GM19324 (cell line): ENCODE results near the gene NEDD4L.
A peak's percentile ranks its signal among the peaks of the same experiment; 100 is the strongest.
"Not testable (repeated sequence)": the region's sequence is repeated elsewhere in the genome, so short reads cannot be mapped to it uniquely, and the experiment has no call there.

Experiments
- ATAC-seq: cut with Tn5 transposase; IDR thresholded peaks from one replicate; pipeline ENCODE4 v1.9.1; 2021; ENCODE audit warnings: mild to moderate bottlenecking, moderate library complexity; ENCODE audit not compliant: unreplicated experiment, low FRiP score

Gene NEDD4L

DNA sequence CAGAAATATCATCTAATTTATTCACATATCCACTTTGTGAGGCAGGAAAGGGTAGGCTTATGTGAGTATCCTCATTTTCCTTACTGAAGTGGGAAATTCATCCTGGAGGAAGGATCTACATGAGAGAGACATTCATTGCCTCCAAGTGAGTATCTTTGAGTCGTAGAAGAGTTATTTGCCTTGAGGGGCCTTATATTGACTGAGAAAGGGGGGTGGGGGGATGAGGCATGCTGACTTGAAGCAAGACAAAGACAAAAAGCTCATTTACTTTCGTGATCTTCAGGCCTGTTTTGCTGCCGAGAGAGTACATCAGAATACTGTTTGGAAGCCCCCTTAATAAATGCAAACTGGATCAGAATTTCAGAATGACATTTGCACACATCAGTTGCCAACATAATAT lies 17.6 kb upstream of the NEDD4L start:
- ATAC-seq = no peak

DNA sequence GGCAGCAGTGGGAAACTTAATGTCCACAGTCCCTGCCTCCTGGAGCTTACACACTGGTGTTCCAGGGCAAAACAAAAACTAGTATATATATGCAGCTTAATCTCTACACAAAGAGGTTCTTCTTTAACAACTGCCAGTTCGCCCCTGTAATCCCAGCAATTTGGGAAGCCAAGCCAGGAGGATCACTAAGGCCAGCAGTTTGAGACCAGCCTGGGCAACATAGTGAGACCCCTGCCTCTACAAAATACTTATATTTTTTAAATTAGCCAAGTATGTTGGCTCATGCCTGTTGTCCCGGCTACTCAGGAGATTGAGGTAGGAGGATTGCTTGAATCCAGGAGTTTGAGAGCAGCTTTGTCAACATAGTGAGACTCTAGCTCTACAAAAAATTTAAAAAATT lies 17.2 kb upstream of the NEDD4L start:
- no peak for ATAC-seq

DNA sequence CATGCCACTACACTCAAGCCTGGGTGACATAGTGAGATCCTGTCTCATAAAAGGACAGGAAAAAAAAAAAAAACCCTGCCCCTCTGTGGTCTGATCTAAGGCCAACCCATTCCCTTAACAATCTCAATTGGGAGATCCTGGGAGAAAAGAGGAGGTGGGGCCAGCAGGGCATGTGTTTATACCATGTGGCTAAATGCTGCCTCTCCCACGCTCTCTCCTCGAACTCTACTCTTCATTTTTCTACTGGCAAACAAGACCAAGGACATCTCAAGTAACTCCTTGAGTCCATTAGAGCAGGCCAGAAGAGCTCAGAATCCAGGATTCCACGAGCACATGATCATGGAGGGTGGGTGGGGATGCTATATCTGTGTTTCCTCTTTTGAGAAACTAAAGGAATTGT lies 16.7 kb upstream of the NEDD4L start:
- no peak for ATAC-seq

DNA sequence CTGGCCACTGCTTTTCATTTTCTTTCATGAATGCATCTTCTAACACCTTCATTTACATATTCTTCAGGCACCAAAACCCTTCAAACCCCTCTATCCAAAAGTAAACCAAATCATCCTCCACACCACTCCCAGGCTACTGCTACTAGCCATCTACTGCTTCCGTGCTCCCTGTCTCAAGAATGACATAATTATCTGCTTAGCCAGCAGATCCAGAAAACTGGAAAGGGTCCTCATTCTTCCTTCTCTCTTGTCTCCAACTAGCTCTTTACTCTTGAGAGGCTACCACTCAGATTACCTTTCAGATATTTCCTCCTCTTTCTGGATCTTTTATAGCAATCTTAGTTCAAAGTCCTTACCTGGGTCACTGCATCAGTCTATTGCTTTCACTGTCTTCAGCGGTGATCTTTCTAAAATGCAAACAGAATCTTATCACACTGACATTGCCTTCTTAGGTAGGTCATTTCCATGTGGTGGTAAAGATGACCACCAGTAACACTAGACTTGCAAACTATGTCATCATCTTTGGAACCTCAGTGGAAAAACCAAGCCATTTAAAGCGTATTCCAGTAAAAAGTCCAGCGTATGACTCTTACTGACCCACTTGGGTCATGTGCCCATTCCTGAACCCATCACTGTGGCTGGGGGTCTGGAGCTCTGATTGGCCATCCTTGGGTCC lies 15.8 kb upstream of the NEDD4L start:
- no peak for ATAC-seq

DNA sequence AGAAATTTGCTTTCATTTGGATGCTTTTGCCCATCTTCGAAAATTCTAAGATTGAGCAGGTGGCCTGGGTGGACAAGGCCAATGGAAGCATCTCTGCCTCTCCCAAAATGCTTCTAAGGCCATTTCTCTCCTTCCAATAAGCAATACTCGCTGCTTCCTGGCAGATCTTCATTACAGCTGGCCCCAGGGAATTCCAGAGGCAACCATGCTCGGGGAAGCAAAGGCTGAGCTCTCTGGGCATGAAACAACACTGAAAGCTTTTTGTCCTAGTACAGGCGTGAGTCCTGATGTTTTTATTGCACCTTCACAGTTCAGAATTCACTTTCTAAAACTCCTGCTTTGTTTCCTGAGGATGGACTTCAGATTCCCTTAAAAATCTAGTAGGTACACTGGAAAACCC lies 11.8 kb upstream of the NEDD4L start:
- ATAC-seq = no peak

DNA sequence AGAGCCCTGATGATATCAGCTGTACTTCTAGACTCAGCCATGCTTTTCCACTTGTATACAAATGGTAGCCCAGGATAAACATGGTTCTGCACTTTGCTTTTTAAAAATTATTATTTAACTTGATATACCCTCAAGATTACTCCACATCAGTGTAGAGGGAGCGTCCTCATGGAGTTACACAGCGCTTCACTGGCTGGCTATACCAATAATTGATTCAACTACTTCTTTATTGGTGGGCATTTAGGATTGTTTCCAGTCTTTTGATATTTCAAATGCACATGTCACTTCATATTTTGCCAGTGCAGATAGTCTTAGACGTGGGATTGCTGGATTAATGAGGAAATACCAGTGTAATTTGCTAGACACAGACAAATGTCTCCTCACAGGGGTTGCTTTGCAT lies 10.8 kb upstream of the NEDD4L start:
- no peak for ATAC-seq

DNA sequence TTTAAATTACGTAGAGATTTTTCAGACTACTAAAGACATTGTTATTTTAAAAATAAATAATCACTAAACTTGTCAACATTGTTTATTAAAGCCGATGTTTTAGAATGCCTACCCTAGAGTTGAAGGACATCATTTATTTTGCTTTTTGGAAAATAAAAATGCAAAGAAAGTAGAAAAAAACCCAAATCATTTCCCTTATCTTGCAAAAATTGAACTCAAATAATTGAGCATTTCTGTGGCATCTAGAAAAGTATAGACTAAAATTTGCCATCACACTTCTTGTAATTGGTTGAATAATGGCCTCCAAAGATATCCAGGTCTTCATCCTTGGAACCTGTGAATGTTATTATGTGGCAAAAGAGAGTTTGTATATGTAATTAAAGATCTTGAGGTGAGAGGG lies 9.7 kb upstream of the NEDD4L start:
- ATAC-seq = no peak

DNA sequence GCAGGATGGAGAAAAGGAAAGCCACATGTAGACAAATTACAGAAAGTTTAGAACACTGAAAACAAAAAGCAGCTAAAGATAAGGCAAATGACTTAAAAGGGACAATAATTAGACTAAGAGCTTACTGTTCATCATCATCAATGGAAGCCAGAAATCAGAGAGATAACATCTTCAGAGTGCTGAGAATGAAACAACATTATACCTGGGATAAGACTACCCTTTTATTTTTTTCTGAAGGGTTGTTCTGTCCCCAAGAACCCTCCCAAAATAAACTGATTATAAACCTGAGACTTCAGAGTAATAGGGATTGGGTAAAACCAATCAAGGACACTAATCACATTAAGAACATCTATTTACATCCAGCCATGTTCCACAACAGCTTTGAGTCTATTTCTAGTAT lies 6.9 kb upstream of the NEDD4L start:
- no peak for ATAC-seq

DNA sequence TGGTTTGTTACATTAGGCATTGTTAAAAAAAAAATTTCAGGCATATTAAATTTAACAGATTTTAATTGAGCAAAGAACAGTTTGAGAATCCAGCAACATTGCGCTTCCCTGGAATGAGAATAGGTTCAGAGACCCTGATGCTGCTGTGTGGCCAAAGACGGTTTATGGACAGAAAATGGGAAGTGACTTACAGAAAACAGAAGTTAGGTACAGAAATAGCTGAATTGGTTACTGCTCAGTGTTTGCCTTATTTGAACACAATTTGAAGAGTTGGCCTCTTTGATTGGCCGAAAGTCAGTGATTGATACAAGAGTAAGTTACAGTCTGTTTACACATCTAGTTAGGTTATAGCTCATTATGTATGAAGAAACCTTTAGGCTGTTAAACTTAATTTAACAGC lies 6.0 kb upstream of the NEDD4L start:
- no peak for ATAC-seq

DNA sequence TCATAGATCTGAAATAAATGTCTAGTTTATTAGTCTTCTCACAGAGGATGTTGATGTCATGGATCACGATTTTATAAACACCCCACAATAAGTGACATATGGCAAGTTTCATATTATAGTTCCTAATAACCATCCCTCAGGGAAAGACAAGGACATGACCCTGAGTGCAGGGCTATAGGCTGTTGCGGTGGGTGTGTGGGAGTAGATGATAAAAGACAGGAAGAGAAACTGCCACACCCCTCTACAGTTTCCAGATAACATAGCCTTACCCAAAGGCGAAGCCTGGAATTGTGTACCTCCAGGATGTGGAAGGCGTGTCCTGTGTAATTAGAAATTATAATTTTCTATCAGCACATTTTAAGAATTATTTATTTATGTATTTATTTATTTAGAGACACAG lies 2.4 kb upstream of the NEDD4L start:
- ATAC-seq = no peak

DNA sequence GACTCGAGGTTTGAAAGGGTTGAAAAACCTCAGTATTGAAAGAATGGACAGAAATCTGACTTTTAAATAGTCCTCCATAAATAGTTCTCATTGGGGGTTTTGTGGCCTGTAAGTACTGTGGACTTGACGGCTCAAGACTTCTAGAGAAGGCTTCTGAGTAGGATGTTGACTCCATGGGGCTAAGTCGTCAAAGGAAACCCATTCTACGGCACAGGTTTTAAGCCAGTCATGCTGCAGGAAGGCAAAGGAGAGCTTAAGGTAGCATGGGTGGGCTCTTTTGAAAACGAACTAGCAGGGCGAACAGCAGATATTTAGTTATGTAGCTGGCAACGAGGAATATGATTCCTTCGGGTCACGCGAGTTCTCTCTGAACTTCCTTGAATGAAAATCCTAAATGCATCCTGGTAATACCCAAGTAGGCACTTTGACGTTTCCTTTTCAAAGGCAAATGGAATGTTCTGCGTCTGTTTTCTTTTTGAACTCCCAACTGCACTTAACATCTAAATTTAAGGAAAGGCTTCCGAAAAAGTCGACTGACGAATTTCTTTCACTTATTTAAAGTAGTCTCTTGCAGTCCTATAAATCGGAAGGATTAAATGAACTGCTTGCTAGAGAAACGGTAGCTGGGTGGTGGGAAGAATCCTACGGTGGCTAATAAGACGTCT lies 1.1 kb upstream of the NEDD4L start:
- ATAC-seq = no peak

DNA sequence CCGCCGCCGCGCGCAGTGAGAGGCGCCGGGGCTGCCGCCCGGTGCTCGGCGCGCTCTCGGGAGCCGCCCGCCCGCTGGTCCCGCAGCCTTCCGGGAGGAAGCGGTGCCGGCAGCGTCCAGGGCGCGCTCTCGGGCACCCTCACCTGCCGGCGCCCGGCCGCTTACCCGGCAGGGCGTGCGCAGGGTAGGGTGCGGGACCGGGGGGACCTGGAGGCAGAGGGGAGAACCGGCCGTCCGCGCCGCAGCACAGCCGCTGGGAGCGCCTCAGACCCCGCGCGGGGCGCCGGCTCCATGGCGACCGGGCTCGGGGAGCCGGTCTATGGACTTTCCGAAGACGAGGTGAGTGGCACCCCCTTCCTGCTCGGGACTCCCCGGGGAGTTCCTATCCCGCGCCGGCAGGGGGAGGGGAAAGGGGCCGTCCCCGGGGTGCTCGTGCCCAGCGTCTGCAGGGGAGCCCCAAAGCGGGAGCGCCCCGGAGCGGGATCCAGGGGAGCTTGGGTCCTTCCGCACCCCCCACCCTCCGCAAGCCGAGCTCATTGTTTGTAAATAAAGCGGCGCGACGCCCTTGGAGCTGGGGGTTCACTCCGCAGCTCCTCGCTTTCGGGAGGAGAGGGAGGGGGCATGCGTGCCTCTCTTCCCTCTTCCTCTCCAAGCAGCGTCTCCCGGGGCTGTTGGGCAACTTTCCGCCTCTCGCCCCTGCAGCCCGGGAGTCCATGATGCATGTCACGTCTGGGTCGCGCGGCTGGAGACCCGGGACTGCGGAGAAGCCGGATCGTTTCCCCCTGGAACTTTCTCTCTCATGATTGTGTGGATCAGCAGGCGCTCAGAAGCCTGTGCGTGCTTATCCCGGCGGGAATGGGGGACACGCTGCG lies 580 bp downstream of the NEDD4L start:
- ATAC-seq = peak; percentile 54

DNA sequence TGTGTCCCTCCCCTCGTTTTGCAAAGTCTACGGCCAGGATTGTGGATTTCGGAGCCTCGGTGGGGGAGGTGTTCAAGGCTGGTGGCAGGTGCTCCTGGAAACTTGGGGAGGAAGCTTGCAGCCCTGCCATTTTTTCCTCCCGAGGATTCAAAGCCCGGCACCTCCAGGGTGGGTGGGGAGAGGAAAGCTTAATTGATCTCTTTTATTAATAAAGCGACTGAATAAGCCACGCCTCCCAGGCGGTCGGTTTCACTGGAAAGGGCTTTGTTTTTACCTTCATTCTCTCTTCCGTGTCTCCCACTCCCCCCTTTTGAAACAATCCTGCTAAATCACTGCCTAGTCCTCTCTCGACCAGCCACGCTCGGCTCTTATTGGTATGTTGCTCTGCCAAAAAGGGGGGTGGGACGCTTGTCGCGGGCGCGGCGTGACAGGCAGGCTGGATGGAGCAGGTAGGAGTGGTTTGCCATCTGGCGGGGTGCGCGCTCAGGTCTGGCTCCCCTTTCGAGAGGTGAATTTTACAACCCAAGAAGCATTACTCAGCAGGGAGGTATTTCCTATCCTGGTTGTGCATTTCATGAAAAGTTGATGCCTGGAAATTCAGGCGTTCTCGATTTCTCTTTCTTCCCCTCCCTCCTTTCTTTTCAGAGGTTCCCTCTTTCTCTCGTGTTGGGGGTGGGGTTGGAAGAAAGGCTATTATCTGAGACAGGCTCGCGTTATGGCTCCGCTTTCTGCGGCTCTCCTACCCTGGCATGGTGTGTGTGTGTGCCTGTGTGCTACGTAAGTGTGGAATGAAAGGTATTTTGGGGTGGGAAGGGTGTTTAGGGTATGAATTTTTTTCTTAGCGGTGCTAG lies 1.4 kb downstream of the NEDD4L start:
- ATAC-seq = no peak

DNA sequence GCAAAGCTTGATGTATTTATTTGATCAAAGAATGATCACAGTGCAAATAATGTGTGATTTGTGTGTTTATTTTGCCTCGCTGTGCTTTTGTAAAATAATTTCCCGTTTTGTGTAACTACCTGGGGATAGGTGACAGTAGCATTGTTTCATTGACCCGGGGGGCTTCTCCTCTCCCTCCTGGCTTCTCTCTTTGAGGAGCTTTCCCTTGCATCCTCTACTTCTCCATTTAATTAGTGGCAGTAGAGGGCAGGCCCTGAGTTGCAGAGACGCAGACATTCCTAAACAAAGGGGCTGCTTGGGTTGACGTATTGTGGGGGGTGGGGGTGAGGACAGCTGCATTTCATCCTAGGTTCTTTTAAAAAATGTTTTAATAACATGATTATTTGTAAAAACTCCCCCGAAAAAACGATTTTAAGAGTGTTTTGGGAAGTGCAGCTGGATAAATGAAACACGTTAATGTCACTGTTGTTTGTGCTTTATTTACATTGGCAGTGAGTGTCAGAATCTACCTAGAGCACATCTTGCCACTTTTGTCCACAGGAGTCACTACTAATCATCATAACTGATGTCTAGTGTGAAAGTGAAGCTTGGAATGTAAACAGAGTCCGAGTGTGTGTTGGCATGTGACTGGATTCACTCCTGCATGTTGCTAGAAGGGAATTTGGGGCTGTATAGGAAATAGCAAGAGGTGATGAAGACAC lies 2.2 kb downstream of the NEDD4L start:
- ATAC-seq = no peak

DNA sequence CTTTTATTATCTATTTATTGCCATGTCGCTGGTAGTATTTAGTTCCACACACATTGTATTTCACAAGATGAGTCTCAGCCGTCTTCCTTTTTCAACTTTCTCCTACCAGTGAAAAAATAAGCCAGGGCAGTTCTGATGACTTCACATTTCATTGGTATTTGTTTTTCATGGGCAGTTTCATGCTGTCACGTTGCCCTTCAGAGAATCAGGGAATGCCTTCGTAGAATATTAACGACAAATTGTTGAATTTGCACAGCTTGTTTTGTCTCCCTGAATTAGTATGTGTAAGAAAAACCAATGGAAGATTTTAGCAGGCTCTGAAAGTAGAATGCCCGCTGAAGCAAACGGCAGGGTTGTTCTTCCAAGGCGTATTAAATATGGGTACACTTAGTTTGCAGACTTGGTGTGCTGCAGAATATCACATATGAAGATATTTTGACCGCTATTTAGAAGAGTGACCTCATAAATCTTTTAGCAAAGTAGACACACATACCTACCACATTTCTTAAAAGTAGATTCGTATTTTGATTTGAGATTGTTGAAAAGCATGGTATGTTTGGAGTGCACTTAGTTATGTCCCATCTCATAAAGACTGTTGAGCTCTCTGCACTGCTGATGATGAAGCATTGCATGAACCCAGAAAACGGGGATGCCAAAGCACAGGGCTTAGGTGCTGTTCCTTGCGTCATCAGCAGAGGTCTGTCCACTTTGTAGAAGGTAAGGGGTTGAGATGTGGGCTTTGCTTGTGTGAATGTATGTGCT lies 2.9 kb downstream of the NEDD4L start:
- ATAC-seq = no peak

DNA sequence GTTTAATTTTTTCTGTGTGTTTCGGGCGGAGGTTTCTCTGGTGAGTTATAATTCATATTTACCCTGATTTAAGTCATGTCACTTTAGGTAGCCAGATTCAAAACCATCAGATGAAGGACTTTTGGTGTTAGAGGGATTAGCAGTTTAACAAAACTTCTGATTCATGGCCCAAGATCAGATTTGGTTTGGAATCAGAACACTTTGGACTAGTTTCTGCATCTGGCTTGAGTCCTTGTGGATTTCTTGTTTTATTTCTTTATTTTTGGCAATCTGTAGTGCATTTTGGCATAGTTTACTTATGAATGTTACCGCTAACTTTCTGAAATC lies 3.5 kb downstream of the NEDD4L start:
- ATAC-seq = no peak

DNA sequence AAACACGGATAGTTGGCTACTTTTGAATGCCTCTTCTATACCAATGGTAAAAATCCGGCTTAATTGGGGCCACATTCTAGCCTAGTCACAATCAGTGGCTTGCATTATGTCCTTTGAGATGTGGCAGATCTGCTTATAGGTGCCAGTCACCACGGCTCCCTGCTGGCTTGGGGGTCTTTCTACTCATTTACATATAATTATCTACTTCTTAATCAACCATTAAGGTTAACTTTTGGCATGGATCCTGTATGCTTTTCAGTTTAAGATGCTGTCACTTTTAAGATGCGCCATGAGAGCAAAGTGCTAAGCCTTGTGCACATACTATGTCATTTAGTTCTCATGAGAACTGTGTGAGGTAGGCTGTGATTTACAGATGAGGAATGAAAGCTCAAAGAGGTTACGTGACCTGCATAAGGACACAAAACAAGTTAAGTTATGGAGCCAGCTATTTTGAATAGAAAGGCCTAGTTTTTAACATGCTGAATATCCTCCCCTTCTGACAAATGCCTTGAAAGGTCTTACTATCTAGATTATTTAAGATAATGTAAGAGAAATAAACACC lies 4.1 kb downstream of the NEDD4L start:
- ATAC-seq = no peak

DNA sequence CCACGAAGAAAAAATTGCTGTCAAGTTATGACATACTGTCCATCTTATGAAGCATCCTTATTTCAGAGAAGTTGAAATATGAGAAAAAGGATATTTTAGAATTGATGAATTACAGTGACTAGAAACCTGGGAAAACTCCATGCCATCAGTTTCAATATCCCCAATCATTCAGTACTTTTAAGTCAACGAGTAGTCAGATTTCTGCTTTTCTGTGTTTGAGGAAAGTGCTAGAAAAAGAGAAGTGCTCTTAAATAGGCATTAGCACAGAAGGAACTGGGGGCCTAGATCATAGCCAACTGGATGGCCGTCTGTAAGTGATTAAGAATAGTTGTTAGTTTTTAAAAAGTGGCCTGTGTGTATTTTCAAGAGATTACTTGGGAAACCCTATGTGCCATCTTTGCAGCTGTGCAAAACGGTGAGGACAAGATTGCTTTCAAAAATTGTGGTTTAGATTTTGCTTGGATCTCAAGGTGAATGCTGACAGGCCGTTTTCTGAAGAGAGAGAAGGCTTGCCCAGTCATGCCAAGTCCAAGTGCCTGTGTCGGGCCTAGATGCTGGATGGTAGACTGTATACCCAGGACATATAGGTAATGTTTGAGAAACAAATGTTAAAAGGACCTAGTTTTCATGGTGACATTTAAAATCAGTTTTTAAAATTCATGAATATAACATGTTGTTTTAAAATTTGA lies 5.1 kb downstream of the NEDD4L start:
- no peak for ATAC-seq

DNA sequence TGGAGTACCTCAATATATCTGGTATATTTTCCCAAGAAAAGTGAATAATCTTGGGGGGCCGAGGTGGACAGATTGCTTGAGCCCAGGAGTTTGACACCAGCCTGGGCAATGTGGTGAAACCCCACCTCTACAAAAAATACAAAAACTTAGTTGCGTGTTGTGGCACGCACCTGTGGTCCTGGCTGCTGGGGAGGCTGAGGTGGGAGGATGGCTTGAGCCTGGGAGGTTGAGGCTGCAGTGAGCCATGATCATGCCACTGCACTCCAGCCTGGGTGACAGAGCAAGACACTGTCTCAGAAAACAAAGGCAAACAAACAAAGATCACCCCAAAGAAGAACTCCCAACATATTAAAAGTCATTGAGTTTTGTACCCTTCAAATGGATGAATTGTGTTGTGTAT lies 6.9 kb downstream of the NEDD4L start:
- ATAC-seq = not testable (repeated sequence)
